Muscle of back (tissue), 11 donors: ENCODE results near the gene ITGB2. TPM values are rescaled to one million over a fixed set of nuclear protein-coding genes. Genes with fewer than 3 reads are reported as not detected.

Experiments
- DNase-seq, 3 donors: peaks; one replicate each; pipeline versions ENCODE4 v3.0.0 to v3.0.0-alpha.2; 2013
- polyA plus RNA-seq, 10 donors: library from polyadenylated mRNA; unstranded; fragments of 120-200 nt; gene quantifications; one replicate each; pipeline ENCODE4 v1.2.1, GENCODE V29; 2013; ENCODE audit not compliant: insufficient read length in 10 of 10

The ITGB2 gene
- polyA plus RNA-seq, 10 donors: 6.9 to 27.7 (median 11.7) TPM

DNA sequence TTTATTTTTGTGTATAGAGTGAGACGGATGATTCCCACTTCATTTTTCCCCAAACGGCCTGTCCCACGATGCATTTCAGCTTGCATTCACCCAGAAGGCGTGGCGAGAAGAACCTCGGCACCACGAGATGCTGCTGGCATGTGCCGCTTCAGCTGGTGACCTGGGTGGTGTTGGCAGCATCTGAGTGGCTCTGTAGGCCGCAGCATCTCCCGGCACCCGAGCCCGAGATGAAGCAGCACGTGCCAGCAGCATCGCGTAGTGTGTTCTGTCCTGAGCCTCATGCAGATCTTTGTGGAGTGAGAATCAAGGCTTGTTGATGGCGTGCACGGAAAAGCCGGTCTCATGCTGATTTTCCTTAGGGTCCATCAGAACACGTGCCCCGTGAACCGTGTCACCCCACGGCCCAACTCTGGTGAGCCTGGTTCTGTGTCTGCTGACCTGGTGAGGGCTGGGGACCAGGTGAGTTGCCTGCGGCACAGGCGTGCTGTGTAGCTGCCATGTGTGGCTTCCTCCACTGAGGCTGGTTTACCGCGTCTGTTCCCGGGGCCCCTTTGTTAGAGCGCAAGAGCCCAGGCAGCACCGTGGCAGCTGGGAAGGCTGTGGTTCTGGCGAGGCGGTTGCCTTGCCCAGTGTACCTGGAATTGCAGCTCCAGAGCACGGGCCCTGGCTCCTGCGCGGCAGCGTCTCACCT lies 35.8 kb upstream of the ITGB2 start:
- no peak for DNase-seq

DNA sequence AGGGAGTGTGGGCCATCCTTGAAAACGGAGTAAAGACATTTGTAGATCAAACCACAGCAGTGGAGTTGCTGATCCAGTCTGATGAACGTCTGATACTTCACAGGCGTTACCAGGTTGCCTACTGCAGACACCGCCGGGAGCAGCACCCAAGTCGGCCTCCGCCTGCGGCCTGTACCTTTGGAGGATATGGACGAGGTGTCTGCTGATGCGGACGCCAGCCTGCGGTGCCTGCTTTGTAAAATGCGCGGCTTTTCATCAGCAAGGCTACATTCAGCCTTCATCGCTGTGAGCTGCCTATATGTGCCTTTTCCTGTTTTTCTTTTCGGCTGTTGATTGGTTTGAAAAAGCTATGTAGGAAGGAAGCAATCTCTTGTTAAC lies 35.1 kb upstream of the ITGB2 start:
- DNase-seq: no peak

DNA sequence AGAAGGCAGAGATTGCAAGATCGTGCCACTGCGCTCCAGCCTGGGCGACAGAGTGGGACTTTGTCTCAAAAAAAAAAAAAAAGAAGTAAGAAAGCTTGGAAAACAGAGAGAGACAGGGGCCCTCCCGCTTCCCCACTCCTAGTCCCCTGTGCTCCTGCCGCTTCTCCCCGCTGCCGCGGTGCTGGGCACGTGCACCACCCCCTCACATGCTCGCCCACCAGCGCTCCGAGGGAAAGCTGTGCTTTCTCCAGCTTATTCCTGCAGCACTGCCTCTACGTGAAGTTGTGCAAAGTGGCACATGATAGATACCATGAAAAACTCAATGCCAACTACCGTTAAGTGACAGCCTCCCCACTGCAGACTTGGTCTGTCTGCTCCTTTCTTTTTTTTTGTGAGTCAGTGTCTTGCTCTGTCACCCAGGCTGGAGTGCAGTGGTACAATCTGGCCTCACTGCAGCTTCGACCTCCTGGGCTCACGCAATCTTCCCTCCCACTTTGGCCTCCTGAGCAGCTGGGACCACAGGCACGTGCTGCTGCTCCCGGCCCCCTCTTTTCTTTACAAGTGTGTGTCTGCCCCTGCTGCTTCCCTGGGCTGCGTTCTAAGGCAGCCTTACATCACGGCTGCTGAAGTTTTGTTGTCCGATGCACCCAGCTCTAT lies 34.6 kb upstream of the ITGB2 start:
- peak in 1 of 3 donors; percentile 77 for DNase-seq

DNA sequence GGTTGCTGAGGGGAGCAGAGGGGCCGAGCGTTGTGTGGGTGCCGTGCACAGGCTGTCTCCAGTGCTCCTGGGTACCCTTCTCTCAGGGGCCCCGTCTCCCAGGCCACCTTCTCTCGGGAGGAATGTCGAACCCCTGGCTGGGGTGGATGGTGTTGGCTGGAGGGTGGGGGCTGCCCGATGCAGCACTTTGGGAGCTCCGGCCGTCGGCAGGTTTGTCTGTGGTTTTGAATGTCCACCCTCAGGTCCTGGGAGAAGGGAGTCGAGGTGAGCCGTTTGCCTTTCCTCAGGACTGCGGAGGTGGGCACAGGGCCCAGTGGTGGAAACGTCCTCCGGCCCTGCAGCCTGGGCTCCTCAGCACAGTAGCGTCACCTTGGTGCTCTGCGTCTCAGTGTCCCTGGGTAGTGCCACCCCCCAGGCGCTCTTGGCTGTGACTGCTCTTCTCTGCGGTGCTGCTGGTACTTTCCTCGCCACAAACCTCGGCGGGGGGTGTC lies 33.6 kb upstream of the ITGB2 start:
- no peak for DNase-seq

DNA sequence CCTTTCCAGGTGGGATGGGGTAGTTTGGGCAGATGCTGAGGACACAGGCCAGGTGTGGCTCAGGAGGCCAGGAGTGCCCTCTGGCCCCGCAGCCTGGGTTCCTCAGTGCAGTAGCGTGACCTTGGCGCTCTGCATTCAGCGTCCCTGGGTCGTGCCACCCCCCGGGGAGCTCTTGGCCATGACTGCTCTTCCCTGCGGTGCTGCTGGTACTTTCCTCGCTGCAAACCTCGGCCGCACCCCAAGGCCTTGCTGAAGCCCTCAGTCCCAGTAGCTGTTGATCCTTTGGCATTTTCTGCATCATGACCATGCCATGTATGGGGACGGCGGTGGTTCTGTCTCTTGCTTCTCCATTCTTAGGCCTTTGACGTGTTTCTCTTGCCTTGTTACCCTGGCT lies 32.9 kb upstream of the ITGB2 start:
- no peak for DNase-seq

DNA sequence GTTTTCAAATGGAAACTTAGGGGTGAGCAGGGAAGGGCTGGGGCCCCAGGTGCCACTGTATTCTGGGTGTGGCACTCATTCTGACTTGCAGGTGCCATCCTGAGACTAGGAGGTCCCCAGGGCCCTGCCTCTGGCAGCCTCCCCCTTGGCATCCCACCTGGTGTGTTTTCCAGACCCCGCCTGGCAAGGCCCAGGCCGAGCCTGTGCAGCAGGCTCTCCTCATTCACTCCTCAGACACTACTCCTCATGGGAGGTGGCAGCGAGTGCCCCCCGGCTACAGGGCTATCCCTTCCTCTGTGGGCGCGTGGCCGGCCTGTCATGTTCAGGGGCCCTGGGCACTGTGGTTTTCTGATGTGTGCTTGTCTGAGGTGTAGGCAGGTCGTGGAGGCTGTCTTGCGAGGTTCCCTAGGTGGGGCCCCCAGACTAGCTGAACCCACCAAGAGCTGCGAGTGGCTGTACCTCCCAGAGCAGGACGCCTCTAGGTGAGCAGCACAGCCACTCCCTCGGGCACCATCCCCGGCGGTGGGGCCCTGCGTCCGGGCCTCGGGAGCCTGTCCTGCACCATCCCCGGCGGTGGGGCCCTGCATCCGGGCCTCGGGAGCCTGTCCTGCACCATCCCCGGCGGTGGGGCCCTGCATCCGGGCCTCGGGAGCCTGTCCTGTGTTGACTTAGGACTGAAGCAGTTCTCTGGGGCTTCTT lies 32.4 kb upstream of the ITGB2 start:
- DNase-seq: no peak

DNA sequence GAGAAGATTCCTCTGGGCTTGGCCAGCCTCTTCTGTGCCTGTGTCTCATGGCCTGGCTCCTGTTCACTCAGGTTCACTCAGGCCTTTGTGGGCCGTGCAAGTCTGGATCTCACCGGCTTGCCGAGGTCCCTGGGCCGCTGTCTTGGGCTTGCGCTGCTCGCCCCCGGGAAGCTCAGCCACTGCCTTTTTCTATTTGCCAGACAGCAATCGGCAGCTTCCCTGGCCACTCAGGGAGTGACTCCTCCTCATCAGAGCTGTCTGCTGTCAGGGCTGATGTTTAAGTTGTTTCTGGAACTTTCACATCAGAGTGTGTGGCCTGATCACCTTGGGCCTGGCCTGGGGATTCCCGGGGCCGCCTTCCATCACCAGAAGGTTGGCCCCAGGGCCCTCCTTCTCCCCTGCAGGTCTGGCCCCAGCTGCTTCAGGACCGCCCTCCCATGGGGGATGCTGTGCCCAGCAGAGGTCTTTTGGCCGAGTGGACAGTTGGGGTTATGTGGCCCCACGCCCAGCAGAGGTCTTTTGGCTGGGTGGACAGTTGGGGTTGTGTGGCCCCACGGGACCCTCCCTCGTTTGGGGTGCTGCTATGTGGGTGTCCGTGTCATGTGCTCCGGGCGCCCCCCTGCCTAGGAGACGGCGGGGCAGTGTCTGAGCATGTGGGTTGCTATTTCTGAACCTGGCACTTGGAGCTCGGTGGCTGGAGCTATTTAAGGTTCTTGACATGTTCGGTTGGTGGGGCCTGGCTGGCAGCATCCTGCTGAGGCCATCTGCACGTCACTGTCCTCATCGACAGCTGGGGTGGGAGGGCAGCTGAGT lies 31.6 kb upstream of the ITGB2 start:
- DNase-seq: peak in 2 of 3 donors; percentile 47 to 70

DNA sequence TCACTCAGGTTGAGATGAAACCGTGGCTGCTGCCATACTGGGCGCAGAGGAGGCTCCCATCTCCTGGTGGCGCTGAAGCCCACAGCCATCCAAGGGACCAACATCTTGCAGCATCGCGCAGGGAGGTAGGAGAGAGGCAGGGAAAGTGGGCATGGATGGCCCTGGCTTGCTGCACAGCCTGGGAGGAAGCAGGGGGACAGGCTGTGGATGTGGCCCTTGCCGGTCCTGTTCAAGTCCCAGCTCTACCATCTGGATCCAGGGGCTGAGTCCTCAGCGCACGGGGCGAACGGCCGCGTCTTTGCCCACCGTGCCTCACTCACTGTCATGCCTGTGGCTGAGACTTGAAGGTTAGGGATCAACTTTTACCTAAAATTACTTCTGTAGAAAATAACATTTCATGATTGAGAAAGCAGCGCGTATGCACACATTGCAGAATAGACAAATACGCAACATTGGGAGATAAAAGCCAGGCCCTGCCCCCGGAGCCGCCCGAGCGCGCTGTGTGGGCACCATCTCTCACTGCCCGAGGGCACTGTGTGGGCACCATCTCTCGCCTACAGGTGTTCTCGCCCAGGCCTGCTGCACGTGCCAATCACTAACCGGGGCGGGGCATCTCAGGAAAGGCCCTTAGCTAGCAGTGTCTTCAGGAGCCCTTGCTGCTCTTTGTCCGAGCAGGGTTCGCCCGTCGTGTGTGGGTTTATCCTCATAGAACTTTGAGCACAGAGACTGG lies 30.7 kb upstream of the ITGB2 start:
- no peak for DNase-seq

DNA sequence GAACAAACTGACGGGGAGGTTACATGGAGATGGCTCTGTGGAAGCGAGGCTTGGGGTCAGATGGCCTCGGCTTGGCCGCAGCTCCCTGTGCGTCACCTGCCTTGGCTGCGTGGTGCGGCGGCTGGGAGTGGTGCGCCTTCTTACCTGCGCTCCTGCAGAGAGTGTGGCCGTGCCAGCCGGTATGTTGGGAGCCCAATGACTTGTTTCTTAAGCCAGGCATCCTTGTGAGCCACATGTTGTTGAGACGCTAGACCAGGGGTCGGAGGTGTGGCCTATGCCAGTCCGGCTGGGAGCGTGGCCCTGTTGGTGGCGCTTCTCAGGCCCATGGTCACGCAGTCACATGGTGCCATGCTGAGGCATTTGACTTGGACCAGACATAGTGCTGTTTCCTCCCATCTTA lies 29.7 kb upstream of the ITGB2 start:
- no peak for DNase-seq

DNA sequence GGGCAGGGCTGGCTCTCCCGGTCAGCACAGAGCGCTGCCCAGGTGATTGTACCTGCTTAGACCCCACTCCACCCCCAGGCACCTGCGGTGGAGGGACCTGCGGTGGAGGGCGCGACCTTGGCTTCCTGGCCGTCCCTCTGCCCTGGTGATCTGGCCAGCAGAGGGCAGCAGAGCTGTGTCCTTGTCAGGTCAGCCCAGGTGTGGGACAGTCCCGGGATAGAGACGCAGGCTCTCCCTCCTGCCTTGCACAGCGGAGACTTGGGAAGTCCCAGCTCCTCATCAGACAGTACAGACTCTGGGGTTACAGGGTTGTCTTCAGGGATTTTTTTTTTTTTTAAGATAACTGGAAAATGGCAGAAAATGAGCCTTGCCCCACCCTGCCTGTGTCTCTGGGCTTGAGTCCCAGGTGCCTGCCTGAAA lies 29.1 kb upstream of the ITGB2 start:
- DNase-seq: peak; percentile 74 to 90 (median 86)

DNA sequence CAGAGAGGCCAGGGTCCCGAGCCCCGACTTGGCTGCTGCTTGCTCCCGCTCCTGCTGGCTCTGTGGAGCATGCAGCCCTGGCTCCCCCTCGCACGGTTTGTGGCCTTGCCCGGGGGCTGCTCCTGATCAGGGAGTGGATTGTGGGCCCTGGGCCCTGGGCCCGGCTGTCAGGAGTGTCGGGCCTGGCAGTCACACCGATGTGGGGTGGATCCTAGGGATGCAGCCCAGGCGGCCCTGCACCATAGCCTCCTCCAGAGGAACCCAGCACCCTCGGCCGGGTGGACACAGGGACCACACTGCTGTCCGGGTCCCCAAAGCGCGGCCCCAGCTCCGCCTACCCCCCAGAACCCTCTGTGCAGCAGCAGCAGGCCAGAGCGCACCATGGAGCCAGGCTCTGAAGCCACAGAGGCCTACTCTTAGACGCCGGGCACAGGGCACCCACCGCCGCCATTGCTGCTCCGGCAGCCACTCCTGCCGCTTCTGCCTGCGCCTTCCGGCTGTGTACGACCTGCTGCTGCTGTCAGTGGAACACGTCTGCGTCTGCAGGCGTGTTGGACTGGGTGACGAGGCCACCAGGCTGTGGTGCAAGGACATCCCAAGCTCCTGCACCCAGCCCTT lies 28.6 kb upstream of the ITGB2 start:
- DNase-seq: no peak

DNA sequence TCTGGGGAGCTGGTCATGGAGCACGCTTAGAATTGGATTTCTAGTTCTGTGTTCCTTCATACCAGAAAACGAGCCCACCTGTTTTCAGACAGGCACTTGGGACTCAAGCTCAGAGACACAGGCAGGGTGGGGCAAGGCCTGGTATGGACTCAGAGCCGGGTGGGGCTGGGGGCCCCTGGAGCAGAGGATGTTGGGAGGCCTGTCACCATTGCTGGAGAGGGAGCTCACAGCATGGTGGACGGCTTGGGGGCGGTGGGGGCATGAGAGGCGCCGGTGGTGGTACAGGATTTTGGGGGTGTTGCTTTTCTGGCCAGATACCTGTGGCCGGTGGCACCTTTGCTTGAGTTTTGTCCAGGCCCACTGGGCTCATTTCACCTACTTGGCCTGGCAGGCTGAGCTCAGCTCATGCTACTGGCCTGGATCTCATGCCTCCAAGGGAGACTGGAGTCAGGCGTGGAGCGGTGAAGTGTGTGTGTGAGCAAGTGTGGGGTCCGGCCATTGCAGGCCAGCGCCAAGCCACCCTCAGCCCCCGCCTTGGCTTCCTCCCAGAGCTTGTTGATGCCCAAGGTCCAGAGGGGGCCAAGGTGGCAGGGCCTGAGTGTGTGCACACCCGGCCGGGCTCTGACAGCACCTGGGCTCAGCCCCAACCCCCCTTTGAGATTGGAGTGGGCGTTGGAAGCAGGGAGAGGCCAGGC lies 27.9 kb upstream of the ITGB2 start:
- DNase-seq: no peak

DNA sequence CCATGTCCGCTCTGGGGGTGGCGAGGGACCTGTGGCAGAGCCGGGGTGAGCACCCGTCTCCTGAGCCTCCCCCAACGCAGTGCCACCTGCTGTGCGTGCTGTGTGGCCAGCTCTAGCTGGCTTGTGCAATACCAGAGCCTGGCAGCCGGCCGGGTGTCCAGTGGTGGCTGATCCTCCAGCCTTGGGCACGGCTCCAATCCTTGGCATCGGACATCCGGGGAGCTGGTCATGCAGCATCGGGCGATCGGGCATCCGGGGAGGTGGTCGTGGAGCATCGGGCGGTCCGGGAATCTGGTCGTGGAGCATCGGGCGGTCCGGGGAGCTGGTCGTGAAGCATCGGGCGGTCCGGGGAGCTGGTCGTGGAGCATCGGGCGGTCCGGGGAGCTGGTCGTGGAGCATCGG lies 27.2 kb upstream of the ITGB2 start:
- no peak for DNase-seq

DNA sequence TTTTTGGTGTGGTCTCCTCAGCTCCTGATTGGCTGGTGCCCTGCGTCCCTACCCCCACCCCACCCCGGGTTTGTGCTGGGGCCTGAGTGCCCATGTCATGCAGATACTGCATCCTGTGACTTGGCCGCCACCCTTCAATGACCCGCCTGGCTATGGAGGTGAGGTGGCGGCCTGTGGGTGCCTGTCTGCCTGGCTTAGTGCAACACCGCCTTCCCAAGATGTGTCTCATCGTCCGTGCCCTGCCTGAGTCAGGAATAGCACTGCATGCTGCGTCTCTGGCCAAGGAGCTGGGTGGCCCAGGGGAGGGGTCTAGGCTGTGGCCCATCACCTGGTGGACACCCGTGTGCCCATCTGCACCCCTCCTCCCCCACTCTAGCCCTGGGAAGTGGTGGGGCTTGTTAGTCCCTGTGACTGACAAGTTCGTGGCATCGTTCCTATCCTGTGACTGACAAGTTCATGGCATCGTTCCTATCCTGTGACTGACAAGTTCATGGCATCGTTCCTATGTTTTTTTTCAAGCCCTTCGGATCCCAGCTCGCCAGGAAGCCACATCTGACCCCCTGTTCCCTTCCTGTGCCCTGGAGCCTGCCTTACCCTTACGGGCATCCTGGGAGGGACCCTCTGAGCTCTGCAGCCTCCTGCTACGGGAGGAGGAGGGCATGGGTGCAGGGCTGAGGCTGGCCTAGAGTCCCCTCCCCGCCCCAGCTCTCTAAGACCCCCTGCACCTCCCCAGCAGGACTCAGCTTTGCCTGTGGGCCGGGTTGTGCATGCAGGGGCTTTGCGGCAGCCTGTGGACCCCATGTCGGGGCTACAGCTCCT lies 26.6 kb upstream of the ITGB2 start:
- DNase-seq: no peak

DNA sequence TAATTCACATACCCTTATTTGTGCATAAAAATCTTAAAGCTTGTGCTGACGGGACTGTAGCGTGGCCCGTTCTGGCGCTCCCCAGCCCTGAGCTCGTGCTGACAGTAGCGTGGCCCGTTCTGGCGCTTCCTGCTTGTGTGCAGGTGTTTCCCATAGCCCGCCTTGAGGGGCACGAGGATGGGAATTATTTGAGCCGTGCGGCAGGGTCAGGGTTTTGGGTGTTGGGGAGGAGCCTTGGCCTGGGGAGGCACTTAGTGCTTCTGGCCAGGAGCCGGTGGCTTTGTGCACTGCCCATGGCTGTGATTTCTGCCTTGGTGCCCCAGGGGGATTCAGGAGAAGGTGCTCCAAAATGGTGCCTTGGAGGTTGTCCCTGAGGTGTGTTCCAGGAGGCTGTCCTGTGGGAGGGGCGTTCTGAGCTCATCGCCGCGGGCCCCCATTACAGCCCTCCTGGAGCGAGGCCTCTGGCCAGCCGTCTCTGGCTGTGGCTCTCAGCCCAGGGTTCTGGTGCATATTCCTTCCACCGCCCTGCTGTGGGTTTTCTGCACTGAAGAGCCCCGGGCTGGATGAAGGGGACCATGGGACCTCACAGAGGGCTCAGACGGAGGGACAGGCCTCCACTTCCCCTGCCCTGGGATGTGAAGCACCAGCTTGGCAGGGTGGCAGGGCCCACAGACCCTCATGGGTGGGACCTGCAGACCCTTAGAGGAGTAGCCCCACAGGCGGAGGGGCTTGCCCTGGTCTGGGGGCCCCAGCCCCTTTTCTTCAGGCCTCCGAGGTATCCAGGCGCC lies 25.7 kb upstream of the ITGB2 start:
- DNase-seq: no peak

DNA sequence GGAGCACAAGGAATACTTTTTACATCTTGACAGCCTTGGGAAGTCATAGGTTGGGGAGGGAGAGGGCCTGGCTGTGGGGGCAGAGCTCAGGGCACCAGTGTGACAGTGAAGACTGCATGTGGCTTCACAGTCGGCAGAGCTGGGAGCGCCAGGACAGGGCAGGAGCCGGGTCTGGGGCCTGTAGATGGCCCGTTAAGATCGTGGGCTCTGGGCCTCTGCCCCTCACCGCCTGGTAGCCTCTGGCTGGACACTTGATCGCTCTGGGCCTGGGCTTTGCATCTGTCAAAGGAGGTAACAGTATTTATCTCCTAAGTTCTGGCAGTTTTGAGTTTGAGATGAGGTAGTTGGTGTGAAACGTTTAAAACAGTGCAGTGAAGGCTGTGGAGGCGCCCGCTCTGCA lies 23.9 kb upstream of the ITGB2 start:
- no peak for DNase-seq

DNA sequence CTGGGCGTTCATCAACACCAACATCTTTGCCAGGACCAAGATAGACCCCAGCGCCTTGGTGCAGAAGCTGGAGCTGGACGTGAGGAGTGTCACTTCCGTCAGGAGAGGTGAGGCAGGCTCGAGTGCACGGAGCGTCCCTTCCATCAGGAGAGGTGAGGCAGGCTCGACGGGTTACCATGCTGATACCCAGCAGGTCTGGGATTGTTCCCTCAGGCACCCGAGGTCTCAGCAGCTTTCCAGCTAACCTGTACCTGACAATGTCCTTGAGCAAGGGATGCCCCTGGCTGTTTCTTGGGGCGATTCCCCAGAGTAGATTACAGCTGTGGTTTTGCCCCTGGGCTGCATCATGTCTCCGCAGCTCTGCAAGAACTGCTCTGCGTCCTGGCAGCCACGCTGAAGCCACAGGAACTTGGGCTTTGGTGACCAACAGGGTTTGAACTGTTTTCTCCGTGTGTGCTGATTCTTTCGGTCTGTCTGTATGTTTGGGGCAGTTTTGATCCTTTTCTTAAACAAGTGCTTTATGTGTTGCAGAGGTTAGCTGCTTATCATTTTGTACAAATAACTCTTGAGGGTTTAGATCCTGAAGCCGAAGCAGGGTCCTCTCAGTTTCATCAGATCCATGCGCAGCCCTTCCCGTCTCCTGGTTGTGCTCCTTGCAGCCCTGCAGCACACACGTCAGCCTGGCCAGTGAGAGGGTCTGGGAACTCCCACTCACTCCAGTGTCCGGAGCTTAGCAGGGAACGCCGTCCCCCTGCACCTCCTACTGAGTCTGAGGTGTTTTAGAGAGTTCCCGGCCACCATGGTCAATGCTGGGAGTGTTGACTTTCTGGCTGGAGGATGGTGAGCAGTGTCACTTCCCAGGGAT lies 23.2 kb upstream of the ITGB2 start:
- DNase-seq: no peak
